ENCODE data around the gene CHERP. TPM values are rescaled to one million over a fixed set of nuclear protein-coding genes. Genes with fewer than 3 reads are reported as not detected.
"Not testable (repeated sequence)": the region's sequence is repeated elsewhere in the genome, so short reads cannot be mapped to it uniquely, and the experiment has no call there.

The CHERP gene
- total RNA-seq, 1 experiment from 2014 or later = 13.4 TPM

GRCh38 chr19:16561382-16561781 lies 19.1 kb upstream of the CHERP start:
- TF ChIP-seq EZH2 (IDR thresholded peaks at IDR 0.05; ENCODE audit: low read length, unreplicated experiment) (no peak), CTCF (conservative IDR thresholded peaks at IDR 0.05; ENCODE audit: low read depth, low read length) (no peak), EZH2phosphoT487 (IDR thresholded peaks at IDR 0.05; ENCODE audit: borderline replicate concordance, low read length) (no peak)
- Histone ChIP-seq H3K4me1 (ENCODE audit: insufficient read depth, low read length) (peaks cover 9% of the 10 kb centered on the region; the same call in 1 of the 2 replicates), H3K4me3 (ENCODE audit: low read length) (no peak overlapping the region), H3K9me2 (replicated peaks; ENCODE audit: low read length) (no peaks in the 10 kb centered on the region), H3K27ac (ENCODE audit: low read length) (no peak overlapping the region), H3F3A (ENCODE audit: low read length, unreplicated experiment) (no peaks in the 10 kb centered on the region), H3K36me3 (ENCODE audit: low read depth, low read length) (peaks cover 37% of the 10 kb centered on the region), H3K27me3 (ENCODE audit: low read length) (no peaks in the 10 kb centered on the region), H3K9me3 (ENCODE audit: low read length) (no peaks in the 10 kb centered on the region), H3K9ac (ENCODE audit: low read length) (no peak overlapping the region), H2AFZ (ENCODE audit: low read length) (no peak overlapping the region), H3K4me2 (ENCODE audit: low read length) (no peak overlapping the region), H4K20me1 (ENCODE audit: low read length) (no peaks in the 10 kb centered on the region), H3K79me2 (ENCODE audit: low read length) (no peaks in the 10 kb centered on the region)
- ChIA-PET CTCF (no interaction called here), POLR2A (ENCODE audit: unreplicated experiment) (no interaction called here)
- BruUV-seq (replicated peaks) = no TSS peak
- intact Hi-C loops (cut with micrococcal nuclease) = no loop called here
- ATAC-seq (no peak), DNase-seq (no peak)

GRCh38 chr19:16559780-16560276 lies 17.6 kb upstream of the CHERP start:
- Histone ChIP-seq H3K27me3 (ENCODE audit: low read length) (no peaks in the 10 kb centered on the region), H4K20me1 (ENCODE audit: low read length) (no peaks in the 10 kb centered on the region), H3K4me2 (ENCODE audit: low read length) (no peak overlapping the region), H3K4me1 (ENCODE audit: insufficient read depth, low read length) (peaks cover 5% of the 10 kb centered on the region; the same call in 1 of the 2 replicates), H3K9me3 (ENCODE audit: low read length) (no peaks in the 10 kb centered on the region), H2AFZ (ENCODE audit: low read length) (no peak overlapping the region), H3F3A (ENCODE audit: low read length, unreplicated experiment) (no peaks in the 10 kb centered on the region), H3K27ac (ENCODE audit: low read length) (no peak overlapping the region), H3K9ac (ENCODE audit: low read length) (no peak overlapping the region), H3K79me2 (ENCODE audit: low read length) (no peaks in the 10 kb centered on the region), H3K36me3 (ENCODE audit: low read depth, low read length) (peaks cover 34% of the 10 kb centered on the region), H3K4me3 (ENCODE audit: low read length) (no peak overlapping the region), H3K9me2 (replicated peaks; ENCODE audit: low read length) (no peaks in the 10 kb centered on the region)
- POLR2A ChIA-PET (ENCODE audit: unreplicated experiment) = no interaction called here
- BruUV-seq (replicated peaks) = no TSS peak
- intact Hi-C loops (cut with micrococcal nuclease) = no loop called here
- TF ChIP-seq CTCF (conservative IDR thresholded peaks at IDR 0.05; ENCODE audit: low read depth, low read length) (no peak), EZH2 (IDR thresholded peaks at IDR 0.05; ENCODE audit: low read length, unreplicated experiment) (no peak), EZH2phosphoT487 (IDR thresholded peaks at IDR 0.05; ENCODE audit: borderline replicate concordance, low read length) (no peak)
- ATAC-seq = no peak
- CTCF ChIA-PET = no interaction called here
- DNase-seq = no peak

- Histone ChIP-seq H3K9ac (ENCODE audit: low read length) (no peak overlapping the region), H4K20me1 (ENCODE audit: low read length) (no peaks in the 10 kb centered on the region), H3K4me3 (ENCODE audit: low read length) (no peak overlapping the region), H3K36me3 (ENCODE audit: low read depth, low read length) (peaks cover 13% of the 10 kb centered on the region; the same call in 1 of the 2 replicates), H3K4me1 (ENCODE audit: insufficient read depth, low read length) (no peaks in the 10 kb centered on the region), H3K27ac (ENCODE audit: low read length) (no peak overlapping the region), H2AFZ (ENCODE audit: low read length) (no peak overlapping the region), H3K9me2 (replicated peaks; ENCODE audit: low read length) (no peaks in the 10 kb centered on the region), H3K27me3 (ENCODE audit: low read length) (no peaks in the 10 kb centered on the region), H3F3A (ENCODE audit: low read length, unreplicated experiment) (no peaks in the 10 kb centered on the region), H3K79me2 (ENCODE audit: low read length) (no peaks in the 10 kb centered on the region), H3K9me3 (ENCODE audit: low read length) (no peaks in the 10 kb centered on the region), H3K4me2 (ENCODE audit: low read length) (no peak overlapping the region)
- no peak for DNase-seq
- ChIA-PET POLR2A (ENCODE audit: unreplicated experiment) (no interaction called here), CTCF (no interaction called here)
- TF ChIP-seq EZH2phosphoT487 (IDR thresholded peaks at IDR 0.05; ENCODE audit: borderline replicate concordance, low read length) (no peak), EZH2 (IDR thresholded peaks at IDR 0.05; ENCODE audit: low read length, unreplicated experiment) (no peak), CTCF (conservative IDR thresholded peaks at IDR 0.05; ENCODE audit: low read depth, low read length) (no peak)
- no TSS peak for BruUV-seq (replicated peaks)
- ATAC-seq = no peak
- intact Hi-C loops (cut with micrococcal nuclease) = no loop called here
Observed at GRCh38 chr19:16554776-16555175, 12.5 kb upstream of the CHERP start.

- H3K9me2 ChIP-seq (replicated peaks; ENCODE audit: low read length); H3F3A ChIP-seq (ENCODE audit: low read length, unreplicated experiment); CTCF ChIA-PET; H3K9me3 ChIP-seq (ENCODE audit: low read length); H3K4me3 ChIP-seq (ENCODE audit: low read length); H3K79me2 ChIP-seq (ENCODE audit: low read length); H3K27me3 ChIP-seq (ENCODE audit: low read length); H3K9ac ChIP-seq (ENCODE audit: low read length); H3K27ac ChIP-seq (ENCODE audit: low read length); ATAC-seq; H3K4me2 ChIP-seq (ENCODE audit: low read length); BruUV-seq (replicated peaks); H2AFZ ChIP-seq (ENCODE audit: low read length); H4K20me1 ChIP-seq (ENCODE audit: low read length); H3K36me3 ChIP-seq (ENCODE audit: low read depth, low read length); H3K4me1 ChIP-seq (ENCODE audit: insufficient read depth, low read length); POLR2A ChIA-PET (ENCODE audit: unreplicated experiment); DNase-seq; intact Hi-C loops (cut with micrococcal nuclease): not testable (repeated sequence)
Observed at GRCh38 chr19:16551902-16552301, 9.7 kb upstream of the CHERP start.

Measured in PC-3 (cell line).